ENCODE results near the gene ASMTL. TPM values are rescaled to one million over a fixed set of nuclear protein-coding genes. Genes with fewer than 3 reads are reported as not detected.
"Not testable (repeated sequence)": the region's sequence is repeated elsewhere in the genome, so short reads cannot be mapped to it uniquely, and the experiment has no call there.

Gene ASMTL
- total and polyA plus RNA-seq, 7 experiments from 2014 or later = 30.9 to 50.0 (median 41.7) TPM

DNA sequence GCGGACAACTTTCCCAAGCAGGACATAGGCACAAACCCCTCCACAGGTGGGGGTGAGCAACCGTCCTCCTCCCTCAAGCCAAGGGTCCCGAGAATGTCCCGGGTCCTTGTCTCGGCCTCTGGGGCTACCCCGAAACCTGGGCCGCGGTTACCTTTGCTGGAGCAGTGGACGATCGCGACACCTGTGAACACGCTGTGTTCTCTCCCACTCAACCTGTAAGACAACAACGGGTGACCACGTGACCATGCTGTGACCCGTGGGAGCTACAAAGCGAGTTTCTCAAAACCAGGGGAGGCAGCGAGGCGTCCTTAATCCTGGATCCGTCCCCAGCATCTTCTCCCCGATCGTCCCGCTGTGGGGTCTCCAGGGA is 17.9 kb downstream of the ASMTL start:
- Mint-ChIP-seq H3K4me1 (no peaks in the 10 kb centered on the region), H3K27ac (no peak overlapping the region), H3K27me3 (no peaks in the 10 kb centered on the region), H3K36me3 (peaks cover 16 to 55% (median 40%) of the 10 kb centered on the region in 5 donors), H3K9me3 (peaks cover 0 to 18% (median 0%) of the 10 kb centered on the region in 11 donors), H3K4me3 (no peak overlapping the region)
- no peaks in the 10 kb centered on the region for H3K9me3 ChIP-seq (ENCODE audit: control insufficient read depth in 2 of 3, low read length in 3 of 3)
- H3K27me3 ChIP-seq (ENCODE audit: control insufficient read depth in 2 of 2, insufficient read depth in 2 of 2, low read length in 2 of 2) = no peaks in the 10 kb centered on the region
- no peaks in the 10 kb centered on the region for H3K4me1 ChIP-seq (ENCODE audit: control insufficient read depth in 2 of 2, insufficient read depth in 2 of 2, low read length in 2 of 2)
- H3K36me3 ChIP-seq (ENCODE audit: control insufficient read depth in 2 of 3, insufficient read depth in 3 of 3, low read length in 3 of 3) = peaks cover 0 to 55% (median 3%) of the 10 kb centered on the region in 3 experiments
- no peak for ATAC-seq
- H3K4me3 ChIP-seq (ENCODE audit: low read length) = no peak overlapping the region
- ChIA-PET POLR2A (no interaction called here), CTCF (no interaction called here)
- no peak for DNase-seq
- no peak overlapping the region for H3K27ac ChIP-seq (ENCODE audit: low read depth, low read length)
- intact Hi-C loops (cut with micrococcal nuclease) = no loop called here

DNA sequence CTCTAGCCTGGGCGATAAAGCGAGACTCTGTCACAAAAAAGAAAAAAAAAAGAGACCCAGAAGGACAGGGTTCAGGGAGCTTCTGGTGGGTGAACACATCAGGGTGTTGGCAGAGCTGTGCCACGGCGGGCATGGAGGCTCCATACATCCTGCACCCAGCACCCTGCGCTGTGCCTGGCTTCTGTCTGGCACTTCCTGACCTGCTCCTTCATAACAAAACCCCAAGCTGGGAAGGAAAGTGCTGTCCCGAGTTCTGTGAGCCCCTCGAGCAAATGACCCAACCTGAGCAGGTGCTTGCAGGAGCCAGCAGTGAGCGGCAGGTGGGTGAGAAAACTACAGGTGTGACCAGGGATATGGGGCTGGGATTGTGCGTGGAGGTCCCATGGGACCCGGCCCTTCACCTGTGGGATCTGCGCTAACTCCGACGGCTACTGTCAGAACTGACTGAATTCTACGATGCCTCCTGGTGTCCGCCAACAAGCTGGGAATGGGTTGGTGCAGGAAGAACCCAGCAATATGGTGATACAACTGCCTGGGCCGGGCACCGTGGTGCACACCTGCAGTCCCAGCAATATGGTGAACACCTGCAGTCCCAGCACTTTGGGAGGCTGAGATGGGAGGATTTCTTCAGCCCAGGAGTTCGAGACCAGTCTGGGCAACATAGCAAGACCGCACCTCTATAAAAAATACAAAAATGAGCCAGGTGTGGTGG is 18.9 kb downstream of the ASMTL start:
- H3K27ac ChIP-seq (ENCODE audit: low read depth, low read length) = no peak overlapping the region
- H3K4me1 ChIP-seq (ENCODE audit: control insufficient read depth in 2 of 2, insufficient read depth in 2 of 2, low read length in 2 of 2) = no peaks in the 10 kb centered on the region
- Mint-ChIP-seq H3K27ac (no peak overlapping the region), H3K36me3 (peaks cover 12 to 44% (median 36%) of the 10 kb centered on the region in 5 donors), H3K27me3 (no peaks in the 10 kb centered on the region), H3K4me1 (no peaks in the 10 kb centered on the region), H3K9me3 (peaks cover 0 to 16% (median 0%) of the 10 kb centered on the region in 11 donors), H3K4me3 (no peak overlapping the region)
- H3K27me3 ChIP-seq (ENCODE audit: control insufficient read depth in 2 of 2, insufficient read depth in 2 of 2, low read length in 2 of 2) = no peaks in the 10 kb centered on the region
- H3K36me3 ChIP-seq (ENCODE audit: control insufficient read depth in 2 of 3, insufficient read depth in 3 of 3, low read length in 3 of 3) = peaks cover 0 to 45% (median 3%) of the 10 kb centered on the region in 3 experiments
- DNase-seq (no peak), ATAC-seq (no peak)
- no peak overlapping the region for H3K4me3 ChIP-seq (ENCODE audit: low read length)
- POLR2A ChIA-PET = no interaction called here
- no peaks in the 10 kb centered on the region for H3K9me3 ChIP-seq (ENCODE audit: control insufficient read depth in 2 of 3, low read length in 3 of 3)
- intact Hi-C loops (cut with micrococcal nuclease) = no loop called here
- CTCF ChIA-PET = no interaction called here

DNA sequence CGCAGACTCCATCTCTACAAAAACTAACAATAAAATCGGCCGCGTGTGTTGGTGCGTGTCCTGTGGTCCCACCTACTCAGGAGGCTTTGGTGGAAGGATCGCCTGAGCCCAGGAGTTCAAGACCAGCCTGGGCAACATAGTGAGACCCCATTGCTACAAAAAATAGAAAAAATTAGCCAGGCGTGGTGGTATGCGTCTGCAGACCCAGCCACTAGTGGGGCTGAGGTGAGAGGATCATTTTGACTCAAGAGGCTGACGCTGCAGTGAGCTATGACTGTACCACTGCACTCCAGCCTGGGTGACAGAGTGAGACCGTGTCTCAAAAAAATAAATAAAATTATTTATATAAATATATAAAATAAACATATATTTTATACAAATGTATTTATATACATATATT is 22.3 kb downstream of the ASMTL start:
- no peaks in the 10 kb centered on the region for H3K4me1 ChIP-seq (ENCODE audit: control insufficient read depth in 2 of 2, insufficient read depth in 2 of 2, low read length in 2 of 2)
- H3K4me1 Mint-ChIP-seq = peaks cover 0 to 7% (median 0%) of the 10 kb centered on the region in 7 donors
- H3K4me3 ChIP-seq (ENCODE audit: low read length) = no peak overlapping the region
- POLR2A ChIA-PET = no interaction called here
- CTCF ChIA-PET = no interaction called here
- no peaks in the 10 kb centered on the region for H3K27me3 ChIP-seq (ENCODE audit: control insufficient read depth in 2 of 2, insufficient read depth in 2 of 2, low read length in 2 of 2)
- H3K9me3 Mint-ChIP-seq = no peaks in the 10 kb centered on the region
- ATAC-seq (no peak), DNase-seq (no peak)
- H3K36me3 ChIP-seq (ENCODE audit: control insufficient read depth in 2 of 3, insufficient read depth in 3 of 3, low read length in 3 of 3) = peaks cover 0 to 37% (median 9%) of the 10 kb centered on the region in 3 experiments
- no peaks in the 10 kb centered on the region for H3K9me3 ChIP-seq (ENCODE audit: control insufficient read depth in 2 of 3, low read length in 3 of 3)
- H3K4me3 Mint-ChIP-seq = no peak overlapping the region
- intact Hi-C loops (cut with micrococcal nuclease) = no loop called here
- no peak overlapping the region for H3K27ac ChIP-seq (ENCODE audit: low read depth, low read length)
- no peak overlapping the region for H3K27ac Mint-ChIP-seq
- H3K27me3 Mint-ChIP-seq = no peaks in the 10 kb centered on the region
- peaks cover 0 to 26% (median 19%) of the 10 kb centered on the region in 5 donors for H3K36me3 Mint-ChIP-seq

DNA sequence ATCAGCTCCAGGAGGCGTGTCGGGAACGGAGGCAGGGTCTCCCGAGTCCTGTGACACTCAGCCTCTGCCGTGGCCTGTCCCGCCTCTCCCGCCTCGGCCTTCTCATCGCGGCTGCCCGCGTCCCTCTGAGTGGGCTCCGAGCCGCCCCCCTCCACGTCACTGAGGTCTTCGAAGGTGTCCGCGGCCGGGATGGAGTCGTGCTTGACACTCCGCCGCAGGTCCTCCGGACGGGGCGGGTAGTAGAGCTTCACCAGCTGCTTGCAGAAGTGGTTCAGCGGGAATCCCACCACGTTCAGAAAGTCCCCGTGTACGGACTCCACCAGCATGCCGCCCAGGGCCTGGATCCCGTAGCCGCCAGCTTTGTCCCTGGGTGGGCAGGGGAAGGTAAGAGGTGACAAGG is 25.0 kb downstream of the ASMTL start:
- Histone ChIP-seq H3K4me3 (ENCODE audit: low read length) (no peak overlapping the region), H3K27ac (ENCODE audit: low read depth, low read length) (no peak overlapping the region), H3K27me3 (ENCODE audit: control insufficient read depth in 2 of 2, insufficient read depth in 2 of 2, low read length in 2 of 2) (no peaks in the 10 kb centered on the region), H3K9me3 (ENCODE audit: control insufficient read depth in 2 of 3, low read length in 3 of 3) (peaks cover 0 to 11% (median 0%) of the 10 kb centered on the region in 3 experiments), H3K36me3 (ENCODE audit: control insufficient read depth in 2 of 3, insufficient read depth in 3 of 3, low read length in 3 of 3) (peaks cover 5 to 47% (median 14%) of the 10 kb centered on the region in 3 experiments), H3K4me1 (ENCODE audit: control insufficient read depth in 2 of 2, insufficient read depth in 2 of 2, low read length in 2 of 2) (no peaks in the 10 kb centered on the region)
- DNase-seq = no peak
- Mint-ChIP-seq H3K27ac (no peak overlapping the region), H3K9me3 (peaks cover 0 to 19% (median 9%) of the 10 kb centered on the region in 11 donors), H3K36me3 (peaks cover 5 to 47% (median 33%) of the 10 kb centered on the region in 5 donors), H3K4me1 (peaks cover 0 to 7% (median 3%) of the 10 kb centered on the region in 7 donors), H3K27me3 (no peaks in the 10 kb centered on the region), H3K4me3 (no peak overlapping the region)
- ATAC-seq = no peak
- ChIA-PET POLR2A (no interaction called here), CTCF (no interaction called here)
- intact Hi-C loops (cut with micrococcal nuclease) = no loop called here

DNA sequence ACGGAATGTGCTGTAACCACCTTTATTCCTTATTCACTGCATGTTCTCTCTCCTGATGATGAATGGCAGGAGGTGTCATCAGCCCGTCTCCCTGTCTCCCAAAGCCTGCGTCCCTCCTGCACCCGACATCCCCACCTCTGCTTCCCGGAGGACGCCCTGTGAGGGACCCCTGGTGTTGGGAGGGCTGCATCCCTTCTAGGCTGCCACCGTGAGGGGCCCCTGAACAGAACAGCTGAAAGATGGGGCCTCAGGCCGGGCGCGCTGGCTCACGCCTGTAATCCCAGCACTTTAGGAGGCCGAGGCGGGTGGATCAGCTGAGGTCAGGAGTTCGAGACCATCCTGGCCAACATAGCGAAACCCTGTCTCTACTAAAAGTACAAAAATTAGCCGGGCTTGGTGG is 26.4 kb downstream of the ASMTL start:
- ATAC-seq; DNase-seq; H3K4me3 ChIP-seq (ENCODE audit: low read length); H3K27me3 Mint-ChIP-seq; H3K4me1 Mint-ChIP-seq; intact Hi-C loops (cut with micrococcal nuclease); CTCF ChIA-PET; H3K27me3 ChIP-seq (ENCODE audit: control insufficient read depth in 2 of 2, insufficient read depth in 2 of 2, low read length in 2 of 2); H3K4me3 Mint-ChIP-seq; H3K27ac Mint-ChIP-seq; H3K4me1 ChIP-seq (ENCODE audit: control insufficient read depth in 2 of 2, insufficient read depth in 2 of 2, low read length in 2 of 2); H3K27ac ChIP-seq (ENCODE audit: low read depth, low read length); POLR2A ChIA-PET: not testable (repeated sequence)
- Histone ChIP-seq H3K9me3 (ENCODE audit: control insufficient read depth in 2 of 3, low read length in 3 of 3) (peaks cover 0 to 25% (median 0%) of the 10 kb centered on the region in 3 experiments), H3K36me3 (ENCODE audit: control insufficient read depth in 2 of 3, insufficient read depth in 3 of 3, low read length in 3 of 3) (peaks cover 5 to 61% (median 20%) of the 10 kb centered on the region in 3 experiments)
- Mint-ChIP-seq H3K36me3 (peaks cover 9 to 57% (median 44%) of the 10 kb centered on the region in 5 donors), H3K9me3 (peaks cover 0 to 30% (median 14%) of the 10 kb centered on the region in 11 donors)

DNA sequence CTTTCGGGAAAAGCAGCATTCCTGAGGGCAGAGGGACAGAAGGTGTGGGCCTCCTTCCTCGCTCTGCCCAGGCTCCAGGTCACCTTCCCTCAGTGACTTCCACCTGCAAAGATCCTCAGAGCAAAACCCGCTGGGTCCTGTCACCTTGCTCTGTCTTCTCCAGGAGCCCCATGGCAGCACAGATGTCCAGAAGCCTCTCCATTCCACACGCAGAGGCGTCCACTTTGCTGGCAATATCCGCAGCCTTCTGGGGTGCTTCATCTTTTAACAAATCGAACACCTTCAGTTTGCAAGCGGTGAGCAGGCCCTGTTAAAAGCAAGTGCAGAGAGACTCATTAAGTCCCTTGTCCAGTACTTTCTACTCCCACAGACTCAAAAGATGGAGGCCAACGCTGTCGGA is 27.3 kb downstream of the ASMTL start:
- H3K9me3 Mint-ChIP-seq = peaks cover 0 to 30% (median 14%) of the 10 kb centered on the region in 11 donors
- Histone ChIP-seq H3K4me1 (ENCODE audit: control insufficient read depth in 2 of 2, insufficient read depth in 2 of 2, low read length in 2 of 2) (no peaks in the 10 kb centered on the region), H3K27me3 (ENCODE audit: control insufficient read depth in 2 of 2, insufficient read depth in 2 of 2, low read length in 2 of 2) (no peaks in the 10 kb centered on the region), H3K9me3 (ENCODE audit: control insufficient read depth in 2 of 3, low read length in 3 of 3) (peaks cover 0 to 25% (median 0%) of the 10 kb centered on the region in 3 experiments), H3K27ac (ENCODE audit: low read depth, low read length) (no peak overlapping the region), H3K36me3 (ENCODE audit: control insufficient read depth in 2 of 3, insufficient read depth in 3 of 3, low read length in 3 of 3) (peaks cover 5 to 64% (median 20%) of the 10 kb centered on the region in 3 experiments), H3K4me3 (ENCODE audit: low read length) (no peak overlapping the region)
- H3K27ac Mint-ChIP-seq = no peak overlapping the region
- peaks cover 0 to 7% (median 3%) of the 10 kb centered on the region in 7 donors for H3K4me1 Mint-ChIP-seq
- no peak for DNase-seq
- peaks cover 9 to 64% (median 45%) of the 10 kb centered on the region in 5 donors for H3K36me3 Mint-ChIP-seq
- intact Hi-C loops (cut with micrococcal nuclease) = no loop called here
- ATAC-seq = no peak
- H3K27me3 Mint-ChIP-seq = no peaks in the 10 kb centered on the region
- ChIA-PET POLR2A (no interaction called here), CTCF (no interaction called here)
- no peak overlapping the region for H3K4me3 Mint-ChIP-seq
